GM12891 (cell line): ENCODE data around the gene VRK3. TPM values are rescaled to one million over a fixed set of nuclear protein-coding genes. Genes with fewer than 3 reads are reported as not detected.
"Not testable (repeated sequence)": the region's sequence is repeated elsewhere in the genome, so short reads cannot be mapped to it uniquely, and the experiment has no call there.

Experiments
- DNase-seq: peaks from one replicate; pipeline ENCODE4 v3.0.0; 2011; ENCODE audit warnings: low spot score; ENCODE audit not compliant: insufficient read length
- FAIRE-seq: peaks from 2 replicates; lab custom pipeline; 2011; peaks lifted over from hg19 to GRCh38; lab: Jason Lieb, UNC
- PAX5 ChIP-seq: IDR thresholded peaks from 2 replicates; pipeline ENCODE4 v1.6.1; 2011; ENCODE audit warnings: low read length, moderate library complexity, mild to moderate bottlenecking; ENCODE audit not compliant: insufficient read depth, severe bottlenecking
- POLR2A ChIP-seq: IDR thresholded peaks from 2 replicates; pipeline ENCODE4 v1.6.1; 2011; ENCODE audit warnings: low read depth, low read length, control low read depth
- POLR2AphosphoS5 ChIP-seq: IDR thresholded peaks from 2 replicates; pipeline ENCODE4 v1.6.1; 2011; ENCODE audit warnings: low read depth, low read length, control low read depth
- POU2F2 ChIP-seq: IDR thresholded peaks from 2 replicates; pipeline ENCODE4 v1.6.1; 2011; ENCODE audit warnings: low read depth, mild to moderate bottlenecking, control low read depth, low read length, moderate library complexity
- SPI1 ChIP-seq: IDR thresholded peaks from 2 replicates; pipeline ENCODE4 v1.6.1; 2011; ENCODE audit warnings: low read depth, low read length, control low read depth
- TAF1 ChIP-seq: IDR thresholded peaks from 2 replicates; pipeline ENCODE4 v1.6.1; 2011; ENCODE audit warnings: low read depth, low read length, control low read depth
- polyA plus RNA-seq: library from polyadenylated mRNA; unstranded; fragments of >200 nt; gene quantifications from one replicate; pipeline ENCODE4 v1.2.1, GENCODE V29; 2012; ENCODE audit warnings: low read depth, missing spikeins, inconsistent platforms; ENCODE audit not compliant: missing spikeins

VRK3 gene, protein sequence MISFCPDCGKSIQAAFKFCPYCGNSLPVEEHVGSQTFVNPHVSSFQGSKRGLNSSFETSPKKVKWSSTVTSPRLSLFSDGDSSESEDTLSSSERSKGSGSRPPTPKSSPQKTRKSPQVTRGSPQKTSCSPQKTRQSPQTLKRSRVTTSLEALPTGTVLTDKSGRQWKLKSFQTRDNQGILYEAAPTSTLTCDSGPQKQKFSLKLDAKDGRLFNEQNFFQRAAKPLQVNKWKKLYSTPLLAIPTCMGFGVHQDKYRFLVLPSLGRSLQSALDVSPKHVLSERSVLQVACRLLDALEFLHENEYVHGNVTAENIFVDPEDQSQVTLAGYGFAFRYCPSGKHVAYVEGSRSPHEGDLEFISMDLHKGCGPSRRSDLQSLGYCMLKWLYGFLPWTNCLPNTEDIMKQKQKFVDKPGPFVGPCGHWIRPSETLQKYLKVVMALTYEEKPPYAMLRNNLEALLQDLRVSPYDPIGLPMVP
- 25.9 TPM for polyA plus RNA-seq

DNA sequence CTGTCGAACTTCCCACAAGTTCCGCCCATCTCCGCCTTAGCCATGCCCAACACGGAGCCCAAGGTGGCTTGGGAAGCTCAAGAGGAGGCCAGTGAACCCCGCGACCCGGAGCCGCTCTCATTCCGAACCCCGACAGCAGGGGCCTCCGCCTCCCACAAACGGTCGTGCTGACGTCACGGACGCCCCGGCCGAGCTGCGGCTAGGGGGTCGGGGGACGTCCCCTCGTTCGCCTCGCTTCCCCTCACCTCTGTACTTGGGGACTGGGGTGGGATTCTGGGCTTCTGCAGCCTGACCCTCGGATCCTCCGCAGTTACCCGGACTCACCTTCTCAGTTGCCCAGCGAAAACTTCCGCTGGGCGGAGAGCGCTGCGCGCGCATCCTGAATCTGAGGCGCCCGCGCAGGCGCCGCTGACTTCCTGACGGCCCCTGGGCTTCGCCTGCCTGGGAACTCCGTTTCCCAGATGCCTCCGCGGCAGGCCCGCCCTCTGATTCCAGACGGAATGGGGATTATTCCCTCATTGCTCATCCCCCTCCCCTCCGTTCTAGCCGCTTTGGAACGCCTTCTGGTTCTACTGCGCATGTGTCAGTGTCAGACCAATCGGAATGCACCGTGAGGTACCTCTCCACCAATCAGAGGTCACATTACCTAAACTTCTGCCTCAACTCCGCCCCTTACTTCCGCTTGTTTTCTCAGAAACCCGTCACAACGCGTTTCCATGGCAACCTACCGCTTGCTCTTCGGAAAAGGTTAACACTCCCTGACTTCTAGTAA, at the start of gene VRK3:
Gene VRK3, minus strand, starts transcription at position 351 of the 772 bp plus-strand sequence. CDS start 9,210 bp downstream, outside the sequence.
- FAIRE-seq (peak; percentile 100), DNase-seq (peak; percentile 87)
- peak; percentile 78 for TF ChIP-seq POLR2AphosphoS5
- peak; percentile 83 for TF ChIP-seq POLR2A
- peak; percentile 32; the same call in 1 of the 2 replicates for TF ChIP-seq TAF1
- no peak for TF ChIP-seq POU2F2

DNA sequence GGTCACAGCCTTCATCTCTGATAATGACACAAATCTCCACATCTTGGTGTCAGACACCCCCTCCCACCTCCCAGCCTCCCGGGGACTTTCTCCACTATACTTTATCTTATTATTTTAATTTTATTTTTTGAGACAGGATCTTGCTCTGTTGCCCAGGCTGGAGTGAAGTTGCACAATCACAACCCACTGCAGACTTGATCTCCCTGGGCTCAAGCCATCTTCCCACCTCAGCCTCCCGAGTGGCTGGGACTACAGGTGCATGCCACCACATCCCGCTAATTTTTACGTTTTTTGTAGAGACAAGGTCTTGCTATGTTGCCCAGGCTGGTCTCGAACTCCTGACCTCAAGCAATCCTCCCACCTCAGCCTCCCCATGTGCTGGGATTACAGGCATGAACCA, 43.2 kb upstream of the VRK3 start:
- not testable (repeated sequence) for DNase-seq, FAIRE-seq

DNA sequence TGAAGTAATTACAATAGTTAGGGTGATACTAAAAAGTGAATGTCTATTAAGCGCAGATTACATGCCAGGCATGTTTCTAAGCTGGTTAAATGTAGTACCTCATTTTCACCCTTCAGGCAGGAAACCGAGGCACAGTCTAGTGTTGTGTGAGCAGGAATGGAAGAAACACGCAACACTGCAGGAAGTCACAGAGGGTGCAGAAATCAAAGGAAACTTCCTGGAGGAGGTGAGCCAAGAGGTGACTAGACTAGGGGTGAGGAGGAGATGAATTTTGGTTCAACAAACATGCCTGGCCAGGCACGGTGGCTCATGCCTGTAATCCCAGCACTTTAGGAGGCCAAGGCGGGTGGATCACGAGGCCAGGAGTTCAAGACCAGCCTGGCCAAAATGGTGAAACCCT, 42.4 kb upstream of the VRK3 start:
- TF ChIP-seq SPI1 (no peak), POLR2A (no peak), POLR2AphosphoS5 (no peak), TAF1 (no peak)
- FAIRE-seq (no peak), DNase-seq (no peak)

DNA sequence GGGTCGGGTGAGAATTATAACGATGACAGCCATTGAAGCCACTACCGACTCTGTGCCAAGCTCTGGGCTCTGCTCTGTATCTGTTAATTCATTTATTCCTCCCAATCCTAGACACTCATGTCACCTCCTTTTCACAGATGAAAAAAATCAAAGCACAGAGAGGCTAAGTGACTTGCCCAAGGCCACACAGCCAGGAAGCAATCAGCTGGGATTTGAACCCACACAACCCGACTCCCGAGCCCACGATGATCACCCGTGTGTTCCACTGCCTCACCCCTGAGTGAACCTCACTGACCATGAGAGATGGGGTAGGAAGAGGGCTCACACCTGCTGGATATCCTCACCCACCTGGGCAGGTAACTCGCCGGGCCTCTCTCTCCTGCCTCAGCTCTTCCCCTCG, 40.8 kb upstream of the VRK3 start:
- TF ChIP-seq POLR2A: no peak
- TF ChIP-seq POU2F2: no peak
- TF ChIP-seq TAF1: no peak
- TF ChIP-seq SPI1: no peak
- no peak for TF ChIP-seq PAX5
- TF ChIP-seq POLR2AphosphoS5: no peak
- no peak for FAIRE-seq
- no peak for DNase-seq

DNA sequence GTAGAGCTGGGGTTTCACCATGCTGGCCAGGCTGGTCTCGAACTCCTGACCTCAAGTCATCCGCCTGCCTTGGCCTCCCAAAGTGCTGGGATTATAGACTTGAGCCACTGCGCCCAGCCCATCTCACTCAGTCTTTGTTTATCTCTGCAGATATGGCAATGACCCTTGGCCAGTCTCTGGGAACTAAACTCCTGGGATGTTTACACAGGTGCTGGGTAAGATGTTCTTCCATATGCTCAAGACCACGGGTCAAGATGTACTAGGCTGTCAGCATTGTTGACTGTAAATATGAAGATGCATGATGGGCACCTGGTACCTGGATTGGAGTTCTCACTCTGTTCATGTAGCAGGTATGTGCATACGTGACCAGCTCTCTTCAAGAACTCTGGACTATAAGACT, 36.5 kb upstream of the VRK3 start:
- FAIRE-seq (no peak), DNase-seq (no peak)
- no peak for TF ChIP-seq PAX5
- no peak for TF ChIP-seq SPI1
- no peak for TF ChIP-seq POU2F2
- no peak for TF ChIP-seq POLR2AphosphoS5

DNA sequence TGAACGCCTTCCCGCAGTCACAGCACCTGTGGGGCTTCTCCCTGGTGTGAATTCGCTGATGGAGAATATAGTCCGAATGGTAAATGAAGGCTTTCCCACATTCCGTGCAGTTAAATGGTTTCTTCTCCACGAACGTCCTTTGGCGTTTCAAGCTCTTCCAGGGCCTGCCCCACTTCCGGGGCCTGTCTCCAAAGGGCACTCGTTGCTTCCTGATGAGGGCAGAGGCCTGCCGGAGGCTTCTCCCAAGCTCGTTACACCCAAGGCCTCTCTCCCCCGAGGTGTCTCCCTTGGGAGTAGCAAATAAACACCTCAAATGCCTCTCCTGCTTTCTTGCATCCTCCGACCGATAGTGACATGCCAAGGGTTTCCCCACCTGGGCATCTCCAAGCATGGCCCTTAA, 34.9 kb upstream of the VRK3 start:
- no peak for TF ChIP-seq TAF1
- TF ChIP-seq POU2F2: no peak
- no peak for TF ChIP-seq PAX5
- FAIRE-seq: no peak
- DNase-seq: no peak

DNA sequence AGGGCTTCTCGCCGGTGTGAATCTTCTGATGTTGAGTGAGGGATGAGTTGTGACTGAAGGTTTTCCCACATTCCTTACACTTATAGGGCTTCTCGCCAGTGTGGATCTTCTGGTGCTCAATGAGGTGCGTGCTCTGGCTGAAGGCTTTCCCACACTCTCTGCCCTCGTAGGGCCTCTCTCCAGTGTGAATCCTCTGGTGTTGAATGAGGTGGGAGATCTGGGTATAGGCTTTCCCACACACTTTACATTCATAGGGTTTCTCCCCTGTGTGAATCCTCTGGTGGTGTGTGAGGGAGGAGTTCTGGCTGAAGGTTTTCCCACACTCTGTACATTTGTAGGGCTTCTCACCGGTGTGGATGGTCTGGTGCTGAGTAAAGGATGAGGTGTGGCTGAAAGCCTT, 33.9 kb upstream of the VRK3 start:
- FAIRE-seq (no peak), DNase-seq (no peak)
- no peak for TF ChIP-seq POU2F2
- no peak for TF ChIP-seq PAX5
- no peak for TF ChIP-seq POLR2A
- TF ChIP-seq TAF1: no peak
- no peak for TF ChIP-seq POLR2AphosphoS5
- no peak for TF ChIP-seq SPI1

DNA sequence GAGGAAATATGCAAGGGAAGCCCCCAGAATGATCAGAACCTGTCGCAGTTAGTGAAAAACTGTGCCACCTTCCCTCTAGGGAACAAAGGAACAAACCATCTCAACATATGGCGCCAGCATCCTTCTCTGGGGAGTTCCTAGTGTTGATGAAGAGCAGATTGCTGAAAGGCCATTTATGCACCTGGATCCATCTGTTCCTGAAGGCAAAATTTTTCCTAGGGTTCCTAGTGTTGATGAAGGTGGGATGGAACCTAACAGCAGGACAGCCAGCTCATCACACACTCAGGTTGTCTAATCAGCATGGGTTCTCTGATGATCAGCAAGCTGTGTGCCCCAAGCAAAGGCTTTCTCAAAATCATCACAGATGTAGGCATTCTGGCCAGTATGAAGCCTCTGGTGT, 33.3 kb upstream of the VRK3 start:
- FAIRE-seq: no peak
- TF ChIP-seq SPI1 (no peak), POLR2A (no peak), POLR2AphosphoS5 (no peak), PAX5 (no peak), POU2F2 (no peak), TAF1 (no peak)

DNA sequence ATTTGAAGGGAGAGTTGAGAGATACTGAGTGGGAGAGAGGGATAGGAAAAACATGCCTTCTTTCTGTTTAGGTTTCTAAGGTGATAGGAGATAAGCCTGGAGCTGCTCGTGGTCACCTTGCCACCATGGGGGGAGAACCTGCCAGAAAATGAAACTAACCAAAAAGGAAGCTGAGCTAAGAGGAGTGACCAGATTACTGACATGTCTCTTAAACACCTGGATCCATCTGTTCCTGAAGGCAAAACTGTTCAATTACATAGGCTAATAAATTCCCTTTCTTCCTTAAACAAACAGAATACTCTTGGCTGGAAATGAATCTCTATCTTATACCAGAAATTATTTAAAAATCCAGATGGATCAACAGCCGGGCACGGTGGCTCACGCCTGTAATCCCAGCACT, 27.9 kb upstream of the VRK3 start:
- TF ChIP-seq POU2F2 (no peak), PAX5 (no peak), POLR2AphosphoS5 (no peak), POLR2A (no peak), SPI1 (no peak)
- DNase-seq: no peak
- FAIRE-seq: no peak

More for the DNA sequence above, 33.3 kb upstream of the VRK3 start:
- no peak for DNase-seq

DNA sequence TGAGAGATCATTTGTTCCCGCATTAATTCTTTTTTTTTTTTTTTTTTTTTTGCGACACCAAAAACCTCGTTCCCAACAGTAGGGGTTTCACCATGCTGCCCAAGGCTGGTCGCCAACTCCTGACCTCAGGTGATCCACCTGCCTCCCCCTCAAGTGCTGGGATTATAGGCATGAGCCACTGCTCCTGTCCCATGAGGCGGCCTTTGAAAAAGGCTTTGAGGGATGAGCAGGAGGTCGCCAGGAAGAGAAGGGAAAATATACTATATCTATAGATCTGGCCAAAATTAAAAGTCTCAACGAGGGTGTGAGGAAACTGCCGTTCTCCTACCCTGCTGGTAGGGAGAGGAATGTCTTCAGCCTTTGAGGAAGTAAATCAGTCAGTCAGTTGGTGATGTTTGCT, 26.8 kb upstream of the VRK3 start:
- TF ChIP-seq SPI1 (no peak), POLR2A (no peak), PAX5 (no peak), POLR2AphosphoS5 (no peak), TAF1 (no peak), POU2F2 (no peak)
- no peak for DNase-seq
- FAIRE-seq: no peak

DNA sequence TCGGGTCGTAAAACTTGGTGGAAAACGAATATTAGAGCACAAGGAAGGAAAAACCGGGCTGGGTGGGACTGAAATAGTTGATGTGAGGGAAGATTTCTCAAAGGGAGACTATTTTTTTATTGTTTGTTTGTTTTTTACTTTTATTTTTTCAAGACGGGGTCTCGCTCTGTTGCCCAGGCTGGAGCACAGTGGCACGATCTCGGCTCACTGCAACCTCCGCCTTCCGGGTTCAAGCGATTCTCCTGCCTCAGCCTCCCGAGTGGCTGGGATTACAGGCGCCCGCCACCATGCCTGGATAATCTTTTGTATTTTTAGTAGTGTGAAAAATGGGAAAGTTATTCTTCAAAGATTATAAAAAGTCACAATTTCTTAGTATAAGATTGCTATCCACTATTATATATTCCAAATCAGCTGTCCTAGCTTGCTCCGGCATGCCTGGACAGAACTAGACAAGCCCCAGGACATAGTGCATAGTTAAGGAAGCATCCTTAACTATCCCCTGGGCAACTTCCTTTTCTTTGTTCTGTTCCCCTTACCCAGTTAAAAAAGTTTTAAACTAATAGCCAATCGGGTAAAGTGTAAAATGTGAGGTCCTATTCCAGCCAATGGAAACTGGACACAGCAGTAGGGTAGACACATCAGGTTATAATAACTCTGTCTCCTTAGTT, 26.2 kb upstream of the VRK3 start:
- not testable (repeated sequence) for DNase-seq, FAIRE-seq
